C4-2B (cell line): ENCODE results near the gene GSTT2B.
"Not testable (repeated sequence)": the region's sequence is repeated elsewhere in the genome, so short reads cannot be mapped to it uniquely, and the experiment has no call there.

Experiments
- CTCF ChIP-seq: fragments of 450-650 bp; conservative IDR thresholded peaks from 2 replicates; pipeline ENCODE4 v1.5.1; 2017; ENCODE audit warnings: mild to moderate bottlenecking
- ZFX ChIP-seq: fragments of 450-650 bp; IDR thresholded peaks from 2 replicates; pipeline ENCODE4 v1.6.1; 2017

- TF ChIP-seq CTCF, ZFX: not testable (repeated sequence)
Observed at GRCh38 chr22:23954991-23955305, 6.0 kb downstream of the GSTT2B start.
